GM18499 (cell line): ENCODE results near the gene PLXNC1.
"Not testable (repeated sequence)": the region's sequence is repeated elsewhere in the genome, so short reads cannot be mapped to it uniquely, and the experiment has no call there.

Source experiments
- ATAC-seq: cut with Tn5 transposase; IDR thresholded peaks from one replicate; pipeline ENCODE4 v1.9.1; 2021; ENCODE audit warnings: moderate number of reproducible peaks; ENCODE audit not compliant: insufficient read depth, unreplicated experiment

The PLXNC1 gene

DNA sequence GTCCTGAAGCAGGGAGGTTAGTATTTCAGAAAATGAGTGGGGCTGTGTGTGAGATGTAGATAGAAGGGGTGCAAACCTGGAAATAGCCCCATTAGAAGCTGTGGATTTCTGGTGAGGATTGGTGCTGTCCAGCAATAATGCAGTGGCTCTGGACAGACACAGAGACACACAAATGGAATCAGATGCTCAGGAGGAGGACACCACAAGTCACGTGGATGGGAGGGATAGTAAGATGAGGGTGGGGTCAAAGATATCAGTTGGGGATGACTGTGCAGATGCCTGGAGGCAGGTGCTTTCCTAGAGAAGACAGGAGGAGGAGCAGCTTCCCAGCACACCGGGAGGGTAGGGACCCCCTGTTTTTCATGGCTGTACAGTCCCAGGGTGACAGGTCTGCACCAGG, 136.5 kb downstream of the PLXNC1 start:
- ATAC-seq = no peak

DNA sequence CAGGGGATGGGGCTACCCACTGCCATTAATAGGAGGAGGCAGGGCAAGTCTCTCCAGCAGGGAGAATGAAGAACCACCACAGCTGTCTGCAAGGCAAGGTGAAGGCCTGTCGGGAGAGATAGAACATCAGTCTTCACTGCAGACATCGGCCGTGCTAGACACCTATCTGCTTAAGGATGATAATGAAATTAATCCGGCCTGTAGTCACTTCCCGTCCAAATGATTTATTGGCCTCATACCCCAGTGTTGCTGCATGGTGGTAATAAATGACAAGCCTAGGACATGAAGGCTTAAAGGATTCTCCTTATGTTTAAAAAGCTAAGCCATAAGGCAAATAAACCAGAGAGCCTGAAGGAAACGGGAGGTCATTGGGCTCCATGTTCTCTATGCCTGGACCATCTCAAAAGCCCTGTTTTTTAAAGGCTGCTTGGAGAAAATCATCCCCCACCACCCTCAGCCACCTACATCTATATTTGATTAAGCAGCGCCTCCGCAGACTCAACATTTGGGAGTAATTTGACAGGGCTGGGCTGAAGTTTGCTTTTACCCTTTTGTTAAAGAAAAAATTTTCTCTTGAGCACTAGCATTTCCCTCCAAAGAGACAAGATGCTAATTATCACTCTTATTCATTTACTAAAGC, 137.7 kb downstream of the PLXNC1 start:
- ATAC-seq = no peak

DNA sequence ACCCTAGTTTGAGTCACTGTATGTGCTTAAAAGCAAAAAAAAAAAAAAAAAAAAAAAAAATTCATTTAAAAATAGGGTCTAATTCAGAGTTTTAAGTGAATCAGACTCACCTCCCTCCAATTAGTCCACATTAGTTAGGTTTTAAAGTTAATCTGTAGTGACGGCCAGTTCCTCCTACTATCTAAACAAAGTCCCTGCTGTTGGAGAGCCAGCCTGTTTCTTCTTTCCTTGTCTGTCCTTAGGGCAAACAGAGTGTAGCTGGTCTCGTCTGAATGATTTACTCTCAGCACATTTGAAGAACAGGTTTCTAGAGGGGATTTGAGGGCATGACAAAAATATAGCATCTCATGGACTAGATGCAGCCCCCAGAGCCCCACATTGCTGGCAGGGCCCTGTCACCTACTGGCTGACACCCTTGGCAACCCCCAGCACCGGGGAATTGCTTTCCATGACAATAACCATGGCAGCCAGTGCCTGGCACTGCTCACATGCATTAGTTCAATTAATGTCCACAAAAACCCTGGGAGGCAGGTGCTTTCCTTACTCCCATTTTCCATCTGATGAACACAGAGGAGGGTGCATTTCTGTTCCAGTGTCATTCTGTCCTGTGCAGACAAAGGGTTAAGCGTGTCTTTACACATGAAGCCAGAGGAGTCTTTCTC, 138.3 kb downstream of the PLXNC1 start:
- no peak for ATAC-seq

DNA sequence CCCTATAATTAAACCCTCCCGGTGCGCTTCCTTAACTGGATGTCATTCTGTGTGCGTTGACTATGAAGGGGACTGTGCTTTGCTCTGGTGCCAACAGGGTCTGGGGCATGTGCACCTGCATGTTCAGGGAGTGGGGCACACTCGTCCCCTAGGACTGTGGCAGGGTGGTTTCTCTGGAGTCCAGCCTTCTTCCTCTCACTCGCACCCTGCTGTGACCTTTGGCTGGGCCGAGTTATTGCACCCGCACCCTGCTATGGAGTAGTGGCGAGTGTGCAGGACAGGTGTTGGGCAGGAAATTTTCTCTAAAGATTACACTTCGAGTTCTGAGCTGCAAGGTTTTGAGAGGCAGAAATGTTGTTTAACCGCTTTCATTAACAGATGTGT, 138.9 kb downstream of the PLXNC1 start:
- ATAC-seq = no peak

DNA sequence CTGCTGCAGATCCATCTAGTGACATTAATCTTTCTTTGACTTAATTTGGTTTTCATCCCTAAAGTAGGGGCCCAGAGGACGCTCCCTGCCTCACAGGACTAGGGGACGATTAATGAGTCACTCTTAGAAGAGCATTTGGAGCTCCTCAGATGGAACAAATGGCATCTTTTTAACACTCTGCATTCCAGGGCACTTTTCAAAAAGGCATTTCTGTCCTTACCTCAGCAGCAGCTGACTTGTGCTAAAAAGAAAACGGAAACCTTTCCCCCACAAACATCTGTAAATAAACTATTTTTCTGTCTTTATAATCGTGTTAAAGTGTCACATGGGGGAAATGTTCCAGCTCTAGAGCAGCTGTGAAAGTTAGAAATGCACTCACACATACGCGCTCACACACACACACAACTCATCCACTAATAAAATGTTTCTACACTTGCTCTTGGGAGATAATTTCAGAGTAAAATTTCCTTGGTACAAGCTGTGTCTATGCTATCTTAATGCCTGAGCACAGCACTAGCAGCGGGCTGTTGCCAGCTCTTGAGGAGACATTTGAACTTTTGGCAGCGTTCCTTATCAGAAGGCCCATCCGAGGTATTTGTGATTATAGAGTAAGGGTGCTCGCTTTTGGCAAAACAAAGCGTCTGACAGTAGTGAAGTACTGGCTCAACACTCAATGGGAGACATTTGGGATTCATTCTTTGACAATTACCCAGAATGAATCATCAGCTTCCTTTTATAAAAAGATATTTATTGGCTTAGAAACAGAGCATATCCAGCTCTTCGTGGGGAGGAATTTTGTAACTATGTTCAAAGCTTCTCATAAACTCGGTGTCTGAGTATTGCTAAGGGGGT, 141.3 kb downstream of the PLXNC1 start:
- ATAC-seq = no peak

DNA sequence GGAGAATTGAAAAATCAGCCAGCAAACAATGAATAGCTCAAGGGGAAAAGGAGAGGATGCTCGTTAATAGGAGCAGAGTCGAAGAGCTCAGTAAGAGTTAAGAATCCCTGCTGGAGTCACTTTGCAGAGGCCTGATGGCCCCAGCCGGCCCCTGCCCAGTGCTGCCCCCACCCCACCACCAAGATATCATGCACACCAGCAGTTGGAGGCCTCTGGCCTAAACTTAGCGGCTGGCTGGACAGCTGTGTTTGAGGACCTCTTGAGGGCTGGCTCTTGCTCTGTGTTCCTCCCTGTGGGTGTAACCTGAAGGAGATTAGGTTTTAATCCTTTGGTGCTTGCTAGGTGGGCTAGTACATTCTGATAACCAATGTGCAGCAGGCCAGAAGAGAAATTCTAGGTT, 142.0 kb downstream of the PLXNC1 start:
- ATAC-seq = no peak

DNA sequence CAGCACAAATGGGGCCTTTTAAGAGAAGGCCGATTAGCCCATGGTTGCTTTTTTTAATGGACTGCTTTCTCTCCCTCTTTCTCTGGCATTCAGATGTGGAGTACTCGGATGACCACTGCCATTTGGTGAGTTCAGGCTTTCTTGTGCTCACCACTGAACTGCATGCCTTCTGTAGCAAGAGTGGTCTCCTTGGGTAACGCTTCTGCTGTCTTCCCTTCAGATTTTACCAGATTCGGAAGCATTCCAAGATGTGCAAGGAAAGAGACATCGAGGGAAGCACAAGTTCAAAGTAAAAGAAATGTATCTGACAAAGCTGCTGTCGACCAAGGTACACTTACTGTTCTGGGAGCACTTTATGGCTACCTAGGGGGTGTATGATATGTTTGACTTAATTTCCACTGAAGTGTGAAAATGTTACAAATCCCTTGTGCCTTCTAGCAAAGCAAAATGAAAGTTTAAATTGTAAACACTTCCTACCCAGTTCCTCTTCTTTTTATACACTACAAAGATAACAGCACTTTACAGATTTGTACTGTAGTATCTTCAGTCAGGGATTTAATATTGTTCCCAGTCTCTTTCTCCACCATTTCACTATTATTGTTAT, 148.8 kb downstream of the PLXNC1 start:
- no peak for ATAC-seq

DNA sequence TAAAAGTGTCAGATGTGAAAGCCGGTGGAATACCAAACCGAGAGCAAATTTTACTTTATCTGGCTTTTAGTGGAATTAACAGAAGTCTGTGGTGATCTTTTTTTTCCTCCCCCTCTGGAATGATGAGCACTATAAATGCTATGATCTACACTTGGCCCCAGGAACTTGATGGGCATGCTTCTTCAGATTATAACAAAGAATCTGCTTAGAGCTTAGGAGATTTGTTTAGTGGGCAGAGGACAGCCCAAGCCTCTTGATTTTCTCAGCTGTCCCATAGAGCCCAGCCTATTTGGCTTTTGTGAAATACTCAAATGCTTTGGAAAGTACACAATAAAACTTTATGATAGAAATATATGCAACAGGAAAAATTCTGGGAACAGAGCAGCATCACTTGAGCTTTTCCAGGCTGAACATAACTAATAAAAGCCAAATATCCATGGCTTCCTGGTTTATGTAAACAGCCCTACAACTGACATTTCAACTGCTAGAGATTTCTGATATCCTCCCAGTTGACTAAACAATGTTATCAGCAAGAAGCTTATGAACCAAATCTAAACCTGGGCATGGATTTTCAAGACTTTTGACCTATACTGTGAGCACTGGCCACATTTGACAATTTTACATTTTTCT, 149.6 kb downstream of the PLXNC1 start:
- ATAC-seq = no peak

GRCh38 chr12:94299846-94300245, 151.5 kb downstream of the PLXNC1 start:
- ATAC-seq = no peak

GRCh38 chr12:94304012-94304411, 155.6 kb downstream of the PLXNC1 start:
- no peak for ATAC-seq

DNA sequence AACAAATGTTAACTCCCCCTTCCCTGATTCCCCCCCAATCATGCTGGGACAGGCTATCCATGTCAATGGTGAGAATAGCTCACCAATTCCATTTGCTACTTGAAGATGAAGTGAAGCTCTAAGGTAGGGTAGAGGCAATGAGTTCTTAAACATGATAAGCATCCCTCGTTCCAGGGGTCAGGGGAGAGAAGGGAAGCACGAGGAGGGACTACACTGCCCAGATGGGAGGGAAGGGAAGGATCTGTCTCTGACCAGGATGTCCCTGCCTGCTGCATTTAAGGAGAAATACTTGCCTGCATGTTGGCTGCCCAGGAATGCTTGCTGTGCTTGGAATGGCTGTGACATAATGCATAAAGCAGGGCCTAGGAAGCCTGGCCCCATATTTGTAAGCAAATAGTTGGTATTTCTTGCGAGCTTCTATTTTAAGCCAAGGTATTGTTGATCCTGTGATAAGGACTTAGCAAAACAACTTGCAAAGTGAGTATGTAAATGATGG, 156.2 kb downstream of the PLXNC1 start:
- ATAC-seq = no peak

DNA sequence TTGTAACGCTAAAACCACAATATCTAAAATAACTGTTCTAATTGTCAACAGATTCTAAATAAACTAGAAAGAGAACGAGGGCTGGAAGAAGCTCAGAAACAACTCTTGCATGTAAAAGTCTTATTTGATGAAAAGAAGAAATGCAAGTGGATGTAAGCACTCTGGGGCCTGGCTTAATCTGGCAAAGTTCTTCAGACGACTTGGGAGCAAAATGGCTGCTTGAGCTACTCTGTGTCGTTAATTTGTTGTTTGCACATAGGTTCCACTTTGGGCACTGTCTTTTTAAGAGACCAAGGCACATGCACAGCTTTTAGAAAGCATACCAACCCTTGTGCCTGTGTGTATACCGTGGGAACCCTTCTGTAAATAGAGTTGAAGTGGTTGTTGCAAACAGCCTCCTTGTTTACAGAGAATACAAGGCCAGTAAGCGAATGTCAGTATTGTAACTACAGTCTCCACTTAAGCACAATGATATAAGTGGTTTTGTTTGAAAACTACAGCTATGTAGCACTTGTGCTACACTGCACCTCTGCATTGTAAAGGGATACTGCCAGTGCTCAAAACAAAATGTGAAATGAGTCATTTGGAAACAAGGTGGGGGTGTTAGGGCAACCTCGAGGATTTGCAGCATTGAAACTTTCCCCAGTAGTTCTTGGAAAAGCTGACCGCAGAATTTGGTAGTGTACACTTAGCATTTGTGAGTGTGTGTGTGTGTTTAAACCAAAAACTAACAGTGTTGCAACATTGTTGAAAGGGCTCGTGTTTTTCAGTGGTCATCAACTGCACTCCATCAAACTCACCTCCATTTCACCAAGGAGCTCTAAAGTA, 157.0 kb downstream of the PLXNC1 start:
- ATAC-seq = no peak

DNA sequence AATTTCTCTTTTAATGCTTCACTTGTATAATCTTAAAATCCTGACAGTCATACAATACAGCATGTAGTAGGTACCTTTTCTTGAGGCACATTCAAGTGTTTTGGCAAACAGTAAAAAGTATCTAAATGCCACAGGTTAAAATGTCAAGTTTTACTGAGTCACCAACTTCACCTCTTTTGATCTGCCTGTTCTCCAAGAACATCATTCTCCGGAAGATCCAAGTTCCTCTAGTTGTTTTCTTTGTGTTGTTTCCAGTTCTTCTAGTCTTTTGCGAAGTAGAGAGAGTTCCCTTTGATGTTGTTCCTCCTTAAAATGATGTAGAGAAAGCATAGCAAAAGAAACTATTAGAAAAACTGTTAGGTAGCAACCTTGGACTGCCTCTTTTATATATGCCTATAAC, 160.2 kb downstream of the PLXNC1 start:
- no peak for ATAC-seq

DNA sequence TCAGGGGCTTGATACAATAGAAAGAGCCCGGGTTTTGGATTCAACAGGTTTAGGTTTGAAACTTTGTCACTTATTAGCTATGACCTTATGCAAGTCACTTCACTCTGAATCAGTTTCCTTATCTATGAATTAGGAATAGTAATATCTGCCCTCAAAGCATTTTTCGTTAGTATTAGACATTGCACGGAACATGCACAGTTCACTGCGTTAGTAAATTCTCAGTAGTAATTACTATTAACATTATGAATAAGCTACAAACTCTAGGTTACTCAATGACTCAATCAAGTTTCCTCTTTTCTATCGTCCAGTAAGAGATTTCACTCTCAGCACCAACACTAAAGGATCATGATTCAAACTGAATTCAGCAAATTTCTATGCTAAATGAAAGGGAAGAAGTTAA, 161.0 kb downstream of the PLXNC1 start:
- peak; percentile 72 for ATAC-seq

DNA sequence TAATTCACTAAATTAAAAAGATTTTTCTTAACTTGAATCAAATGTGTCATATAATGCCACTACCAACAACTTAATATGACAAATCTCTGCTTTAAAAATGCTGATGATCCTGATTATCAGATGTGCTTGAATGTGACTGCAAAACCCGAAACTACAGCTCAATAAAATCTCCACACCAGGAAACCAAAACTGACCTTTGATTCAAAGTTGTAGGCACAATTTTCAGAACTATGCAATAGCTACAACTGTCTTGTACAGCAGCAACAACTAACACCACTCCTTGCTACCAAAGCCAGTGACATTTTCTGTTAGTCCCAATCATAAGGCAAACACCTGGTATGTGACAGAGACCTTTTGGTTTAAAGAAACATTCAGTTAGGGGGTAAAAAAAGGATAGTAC, 164.0 kb downstream of the PLXNC1 start:
- no peak for ATAC-seq

DNA sequence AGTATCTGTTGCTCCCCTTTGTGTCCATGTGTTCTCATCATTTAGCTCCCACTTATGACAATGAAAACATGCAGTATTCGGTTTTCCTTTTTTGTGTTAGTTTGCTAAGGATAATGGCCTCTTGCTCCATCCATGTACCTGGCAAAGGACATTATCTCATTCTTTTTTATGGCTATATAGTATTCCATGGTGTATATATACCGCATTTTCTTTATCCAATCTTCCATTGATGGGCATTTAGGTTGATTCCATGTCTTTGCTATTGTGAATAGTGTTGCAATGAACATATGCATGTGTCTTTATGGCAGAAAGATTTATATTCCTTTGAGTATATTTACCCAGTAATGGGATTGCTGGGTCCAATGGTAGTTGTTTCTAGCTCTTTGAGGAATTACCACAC, 168.2 kb downstream of the PLXNC1 start:
- not testable (repeated sequence) for ATAC-seq

- peak; percentile 81 for ATAC-seq
These were observed 169.8 kb downstream of the PLXNC1 start for GRCh38 chr12:94318181-94318580.

- no peak for ATAC-seq
These were observed 171.7 kb downstream of the PLXNC1 start for GRCh38 chr12:94320109-94320508.

DNA sequence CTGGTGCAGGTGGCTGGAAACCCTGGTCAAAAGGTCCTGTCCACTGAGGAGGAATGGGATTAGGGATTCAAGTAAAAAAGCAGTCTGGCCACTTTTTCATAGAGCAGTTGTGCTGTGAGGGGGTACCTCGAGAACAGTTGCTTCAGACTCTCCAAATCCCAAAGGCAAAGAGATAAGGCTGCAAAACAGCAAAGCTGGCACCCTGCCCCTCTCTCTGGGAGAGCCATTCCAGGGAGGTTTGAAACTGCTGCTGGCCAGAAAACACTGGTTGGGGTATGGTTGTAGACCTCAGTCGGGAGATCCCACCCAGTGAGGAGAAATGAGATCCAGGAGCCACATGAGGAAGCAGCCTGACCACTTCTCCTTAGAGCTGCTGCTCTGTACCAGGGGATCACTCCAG, 174.0 kb downstream of the PLXNC1 start:
- ATAC-seq = no peak

GRCh38 chr12:94326234-94326633, 177.9 kb downstream of the PLXNC1 start:
- no peak for ATAC-seq
